ENCODE results near the gene TUBGCP3.

DNA sequence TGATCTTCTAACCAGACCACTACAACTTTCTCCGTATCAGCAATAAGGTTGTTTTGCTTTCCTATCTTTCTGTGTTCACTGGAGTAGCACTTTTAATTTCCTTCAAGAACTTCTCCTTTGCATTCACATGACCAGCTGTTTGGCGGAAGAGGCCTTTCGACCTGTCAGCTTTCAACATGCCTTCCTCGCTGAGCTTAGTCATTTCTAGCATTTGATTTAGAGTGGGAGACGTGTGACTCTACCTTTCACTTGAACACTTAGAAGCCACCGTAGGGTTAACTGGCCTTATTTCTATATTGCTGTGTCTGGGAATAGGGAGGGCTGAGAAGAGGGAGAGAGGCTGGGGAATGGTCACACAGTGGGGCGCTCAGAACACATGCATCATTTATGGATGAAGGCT, 104.7 kb downstream of the TUBGCP3 start:
- TF ChIP-seq, protein P1, sequence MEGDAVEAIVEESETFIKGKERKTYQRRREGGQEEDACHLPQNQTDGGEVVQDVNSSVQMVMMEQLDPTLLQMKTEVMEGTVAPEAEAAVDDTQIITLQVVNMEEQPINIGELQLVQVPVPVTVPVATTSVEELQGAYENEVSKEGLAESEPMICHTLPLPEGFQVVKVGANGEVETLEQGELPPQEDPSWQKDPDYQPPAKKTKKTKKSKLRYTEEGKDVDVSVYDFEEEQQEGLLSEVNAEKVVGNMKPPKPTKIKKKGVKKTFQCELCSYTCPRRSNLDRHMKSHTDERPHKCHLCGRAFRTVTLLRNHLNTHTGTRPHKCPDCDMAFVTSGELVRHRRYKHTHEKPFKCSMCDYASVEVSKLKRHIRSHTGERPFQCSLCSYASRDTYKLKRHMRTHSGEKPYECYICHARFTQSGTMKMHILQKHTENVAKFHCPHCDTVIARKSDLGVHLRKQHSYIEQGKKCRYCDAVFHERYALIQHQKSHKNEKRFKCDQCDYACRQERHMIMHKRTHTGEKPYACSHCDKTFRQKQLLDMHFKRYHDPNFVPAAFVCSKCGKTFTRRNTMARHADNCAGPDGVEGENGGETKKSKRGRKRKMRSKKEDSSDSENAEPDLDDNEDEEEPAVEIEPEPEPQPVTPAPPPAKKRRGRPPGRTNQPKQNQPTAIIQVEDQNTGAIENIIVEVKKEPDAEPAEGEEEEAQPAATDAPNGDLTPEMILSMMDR (IDR thresholded peaks at IDR 0.05; ENCODE audit: poor library complexity, severe bottlenecking), result no peak
- TF ChIP-seq EP300 (conservative IDR thresholded peaks at IDR 0.05; ENCODE audit: poor library complexity, severe bottlenecking) (no peak), REST (IDR thresholded peaks at IDR 0.05; ENCODE audit: borderline replicate concordance) (no peak), TAF1 (IDR thresholded peaks at IDR 0.05; ENCODE audit: low read depth) (no peak), EZH2 (IDR thresholded peaks at IDR 0.05; ENCODE audit: borderline replicate concordance, insufficient read depth, low read length, poor library complexity, severe bottlenecking) (no peak), MXI1 (conservative IDR thresholded peaks at IDR 0.05; ENCODE audit: poor library complexity, severe bottlenecking) (no peak)
